ENCODE measurements around the gene DDX24. TPM values are rescaled to one million over a fixed set of nuclear protein-coding genes. Genes with fewer than 3 reads are reported as not detected.

The DDX24 gene
- total RNA-seq, 1 experiment from 2014 or later: 40.4 TPM

- Histone ChIP-seq H3K27ac (no peak overlapping the region), H3K9me2 (ENCODE audit: insufficient read depth) (no peaks in the 10 kb centered on the region), H3K36me3 (ENCODE audit: low read depth) (no peaks in the 10 kb centered on the region), H3K4me3 (no peak overlapping the region), H4K20me1 (ENCODE audit: insufficient read depth) (no peaks in the 10 kb centered on the region), H3F3A (ENCODE audit: insufficient read depth, low read depth) (no peaks in the 10 kb centered on the region), H3K4me1 (replicated peaks; ENCODE audit: insufficient read depth) (0 out of 2 replicates have a peak, but pooled peaks cover 1% of the 10 kb centered on the region), H3K9me3 (ENCODE audit: insufficient read depth, low read depth) (no peaks in the 10 kb centered on the region), H3K79me2 (ENCODE audit: low read depth) (no peaks in the 10 kb centered on the region), H2AFZ (no peak overlapping the region), H3K4me2 (no peak overlapping the region), H3K27me3 (ENCODE audit: insufficient read depth, low read depth) (0 out of 2 replicates have a peak, but pooled peaks cover 4% of the 10 kb centered on the region)
- intact Hi-C loops (cut with micrococcal nuclease; ENCODE audit: unreplicated experiment): no loop called here
- ChIA-PET CTCF (no interaction called here), POLR2A (ENCODE audit: unreplicated experiment) (no interaction called here)
- BruUV-seq (replicated peaks): no TSS peak
- no peak for DNase-seq
- TF ChIP-seq EZH2 (IDR thresholded peaks at IDR 0.05; ENCODE audit: low read depth): no peak
- TF ChIP-seq, protein P1, sequence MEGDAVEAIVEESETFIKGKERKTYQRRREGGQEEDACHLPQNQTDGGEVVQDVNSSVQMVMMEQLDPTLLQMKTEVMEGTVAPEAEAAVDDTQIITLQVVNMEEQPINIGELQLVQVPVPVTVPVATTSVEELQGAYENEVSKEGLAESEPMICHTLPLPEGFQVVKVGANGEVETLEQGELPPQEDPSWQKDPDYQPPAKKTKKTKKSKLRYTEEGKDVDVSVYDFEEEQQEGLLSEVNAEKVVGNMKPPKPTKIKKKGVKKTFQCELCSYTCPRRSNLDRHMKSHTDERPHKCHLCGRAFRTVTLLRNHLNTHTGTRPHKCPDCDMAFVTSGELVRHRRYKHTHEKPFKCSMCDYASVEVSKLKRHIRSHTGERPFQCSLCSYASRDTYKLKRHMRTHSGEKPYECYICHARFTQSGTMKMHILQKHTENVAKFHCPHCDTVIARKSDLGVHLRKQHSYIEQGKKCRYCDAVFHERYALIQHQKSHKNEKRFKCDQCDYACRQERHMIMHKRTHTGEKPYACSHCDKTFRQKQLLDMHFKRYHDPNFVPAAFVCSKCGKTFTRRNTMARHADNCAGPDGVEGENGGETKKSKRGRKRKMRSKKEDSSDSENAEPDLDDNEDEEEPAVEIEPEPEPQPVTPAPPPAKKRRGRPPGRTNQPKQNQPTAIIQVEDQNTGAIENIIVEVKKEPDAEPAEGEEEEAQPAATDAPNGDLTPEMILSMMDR (conservative IDR thresholded peaks at IDR 0.05): no peak
These were observed 43.8 kb upstream of the DDX24 start for GRCh38 chr14:94124582-94125377.

- no peaks in the 10 kb centered on the region for H3K79me2 ChIP-seq (ENCODE audit: low read depth)
- no peak overlapping the region for H2AFZ ChIP-seq
- no TSS peak for BruUV-seq (replicated peaks)
- no peak overlapping the region for H3K4me2 ChIP-seq
- ChIA-PET CTCF (no interaction called here), POLR2A (ENCODE audit: unreplicated experiment) (no interaction called here)
- H3K27ac ChIP-seq: no peak overlapping the region
- no peaks in the 10 kb centered on the region for H3F3A ChIP-seq (ENCODE audit: insufficient read depth, low read depth)
- H3K4me3 ChIP-seq: no peak overlapping the region
- H3K9me3 ChIP-seq (ENCODE audit: insufficient read depth, low read depth): no peaks in the 10 kb centered on the region
- H4K20me1 ChIP-seq (ENCODE audit: insufficient read depth): no peaks in the 10 kb centered on the region
- no peaks in the 10 kb centered on the region for H3K9me2 ChIP-seq (ENCODE audit: insufficient read depth)
- 0 out of 2 replicates have a peak, but pooled peaks cover 4% of the 10 kb centered on the region for H3K27me3 ChIP-seq (ENCODE audit: insufficient read depth, low read depth)
- TF ChIP-seq, protein P1 (conservative IDR thresholded peaks at IDR 0.05): no peak
- TF ChIP-seq EZH2 (IDR thresholded peaks at IDR 0.05; ENCODE audit: low read depth): no peak
- DNase-seq: no peak
- intact Hi-C loops (cut with micrococcal nuclease; ENCODE audit: unreplicated experiment): no loop called here
- H3K36me3 ChIP-seq (ENCODE audit: low read depth): no peaks in the 10 kb centered on the region
- H3K4me1 ChIP-seq (replicated peaks; ENCODE audit: insufficient read depth): no peaks in the 10 kb centered on the region
These were observed 42.9 kb upstream of the DDX24 start for GRCh38 chr14:94123868-94124267.

- ChIA-PET CTCF (no interaction called here), POLR2A (ENCODE audit: unreplicated experiment) (no interaction called here)
- no peak for DNase-seq
- no peak overlapping the region for H3K27ac ChIP-seq
- no peaks in the 10 kb centered on the region for H3K4me1 ChIP-seq (replicated peaks; ENCODE audit: insufficient read depth)
- no peaks in the 10 kb centered on the region for H3K79me2 ChIP-seq (ENCODE audit: low read depth)
- TF ChIP-seq, protein P1 (conservative IDR thresholded peaks at IDR 0.05): no peak
- TF ChIP-seq EZH2 (IDR thresholded peaks at IDR 0.05; ENCODE audit: low read depth): no peak
- no peaks in the 10 kb centered on the region for H3K9me3 ChIP-seq (ENCODE audit: insufficient read depth, low read depth)
- H4K20me1 ChIP-seq (ENCODE audit: insufficient read depth): no peaks in the 10 kb centered on the region
- no peaks in the 10 kb centered on the region for H3K36me3 ChIP-seq (ENCODE audit: low read depth)
- no peak overlapping the region for H2AFZ ChIP-seq
- 0 out of 2 replicates have a peak, but pooled peaks cover 4% of the 10 kb centered on the region for H3K27me3 ChIP-seq (ENCODE audit: insufficient read depth, low read depth)
- no TSS peak for BruUV-seq (replicated peaks)
- no peaks in the 10 kb centered on the region for H3F3A ChIP-seq (ENCODE audit: insufficient read depth, low read depth)
- H3K4me2 ChIP-seq: no peak overlapping the region
- no peak overlapping the region for H3K4me3 ChIP-seq
- H3K9me2 ChIP-seq (ENCODE audit: insufficient read depth): no peaks in the 10 kb centered on the region
- intact Hi-C loops (cut with micrococcal nuclease; ENCODE audit: unreplicated experiment): no loop called here
These were observed 42.3 kb upstream of the DDX24 start for GRCh38 chr14:94123296-94123695.
